Smooth muscle cell (in vitro differentiated cells): ENCODE results near the gene TACR1. TPM values are rescaled to one million over a fixed set of nuclear protein-coding genes. Genes with fewer than 3 reads are reported as not detected.

Source experiments
- DNase-seq: peaks from one replicate; lab custom pipeline; 2025; ENCODE audit not compliant: unreplicated experiment; lab: John Stamatoyannopoulos, UW
- H2AFZ ChIP-seq: fragments of 200-600 bp; sonication (generic); 2 replicates; pipeline ENCODE4 v1.6.0; 2016; ENCODE audit warnings: antibody characterized with exemption, low read depth, mild to moderate bottlenecking
- H3F3A ChIP-seq: fragments of 200-600 bp; sonication (generic); 2 replicates; pipeline ENCODE4 v1.6.0; 2017; ENCODE audit warnings: antibody characterized with exemption, low read depth
- H3K27ac ChIP-seq: fragments of 200-600 bp; sonication (generic); 2 replicates; pipeline ENCODE4 v1.5.1; 2016; ENCODE audit warnings: low read depth, mild to moderate bottlenecking
- H3K27me3 ChIP-seq: fragments of 200-600 bp; sonication (generic); 2 replicates; pipeline ENCODE4 v1.6.1; 2016; ENCODE audit warnings: low read depth, mild to moderate bottlenecking
- H3K36me3 ChIP-seq: fragments of 200-600 bp; sonication (generic); 2 replicates; pipeline ENCODE4 v1.5.1; 2016; ENCODE audit warnings: low read depth
- H3K4me1 ChIP-seq: fragments of 200-600 bp; sonication (generic); 2 replicates; pipeline ENCODE4 v1.5.1; 2016; ENCODE audit warnings: low read depth
- H3K4me2 ChIP-seq: fragments of 200-600 bp; sonication (generic); 2 replicates; pipeline ENCODE4 v1.6.0; 2016; ENCODE audit warnings: mild to moderate bottlenecking
- H3K4me3 ChIP-seq: fragments of 200-600 bp; sonication (generic); 2 replicates; pipeline ENCODE4 v1.5.1; 2016; ENCODE audit warnings: mild to moderate bottlenecking
- H3K79me2 ChIP-seq: fragments of 200-600 bp; sonication (generic); 2 replicates; pipeline ENCODE4 v1.6.0; 2016; ENCODE audit warnings: low read depth, mild to moderate bottlenecking
- H3K9ac ChIP-seq: fragments of 200-600 bp; sonication (generic); 2 replicates; pipeline ENCODE4 v1.6.0; 2016; ENCODE audit warnings: low read depth
- H3K9me3 ChIP-seq: fragments of 200-600 bp; sonication (generic); replicated peaks from 2 replicates; pipeline ENCODE4 v1.5.1; 2016; ENCODE audit warnings: low read depth
- H4K20me1 ChIP-seq: fragments of 200-600 bp; sonication (generic); 2 replicates; pipeline ENCODE4 v1.6.0; 2016; ENCODE audit warnings: low read depth
- CTCF ChIP-seq: fragments of 200-600 bp; sonication (generic); IDR thresholded peaks from 2 replicates; pipeline ENCODE4 v1.5.1; 2017; ENCODE audit warnings: borderline replicate concordance, mild to moderate bottlenecking, antibody characterized with exemption; ENCODE audit not compliant: insufficient read depth, poor library complexity, severe bottlenecking
- WGBS: methylation state at CpG from one replicate; pipeline ENCODE4 v1.1.7; 2016; ENCODE audit warnings: low lambda C conversion rate; 5-methylcytosine and 5-hydroxymethylcytosine counted together
- polyA plus RNA-seq: library from polyadenylated mRNA; unstranded; fragments of >200 nt; fragmentation: Nextera tagmentation; extraction: Ambion mirVana; gene quantifications from 2 replicates; pipeline ENCODE4 v1.2.1, GENCODE V29; 2016
- total RNA-seq: library from RNA; depleted of rRNA; stranded (reverse); fragments of >200 nt; gene quantifications from 2 replicates; pipeline ENCODE4 v1.2.3, GENCODE V29; 2014

TACR1 gene
- total and polyA plus RNA-seq, 2 experiments from 2014 or later = 0.93 to 4.5 TPM

- H3K4me1 ChIP-seq = peaks cover 3% of the 10 kb centered on the region
- H3K9me3 ChIP-seq = no peaks in the 10 kb centered on the region
- H3K36me3 ChIP-seq = no peaks in the 10 kb centered on the region
- H3K4me3 ChIP-seq = no peak overlapping the region
- no peak overlapping the region for H3K9ac ChIP-seq
- no peaks in the 10 kb centered on the region for H4K20me1 ChIP-seq
- 74% methylated on average over 1 of the region's 1 CpG for WGBS
- no peak overlapping the region for H3K27ac ChIP-seq
- H3K79me2 ChIP-seq = no peaks in the 10 kb centered on the region
- no peak for DNase-seq
- H3K4me2 ChIP-seq = no peak overlapping the region
- TF ChIP-seq CTCF = no peak
- H2AFZ ChIP-seq = no peak overlapping the region
- H3K27me3 ChIP-seq = no peaks in the 10 kb centered on the region
- H3F3A ChIP-seq = peaks cover 12% of the 10 kb centered on the region
These were observed 101.5 kb downstream of the TACR1 start for GRCh38 chr2:75097831-75098230.

- Histone ChIP-seq H3K79me2 (no peaks in the 10 kb centered on the region), H2AFZ (no peak overlapping the region), H3K4me2 (no peak overlapping the region), H3K27ac (no peak overlapping the region), H3K27me3 (no peaks in the 10 kb centered on the region), H3K9ac (no peak overlapping the region), H3K4me3 (no peak overlapping the region), H3K9me3 (no peaks in the 10 kb centered on the region), H3K4me1 (no peaks in the 10 kb centered on the region), H3F3A (peaks cover 6% of the 10 kb centered on the region), H3K36me3 (no peaks in the 10 kb centered on the region), H4K20me1 (no peaks in the 10 kb centered on the region)
- no peak for DNase-seq
- no peak for TF ChIP-seq CTCF
- WGBS = 91% methylated on average over 1 of the region's 1 CpG
These were observed 104.9 kb downstream of the TACR1 start for GRCh38 chr2:75094405-75094804.

GRCh38 chr2:75090770-75091515, 108.4 kb downstream of the TACR1 start:
- no peak overlapping the region for H3K4me2 ChIP-seq
- H3K27ac ChIP-seq = no peak overlapping the region
- H3K9ac ChIP-seq = no peak overlapping the region
- no peaks in the 10 kb centered on the region for H3F3A ChIP-seq
- H3K27me3 ChIP-seq = no peaks in the 10 kb centered on the region
- H3K79me2 ChIP-seq = no peaks in the 10 kb centered on the region
- no peaks in the 10 kb centered on the region for H3K4me1 ChIP-seq
- 86% methylated on average over 5 of the region's 5 CpGs for WGBS
- H3K36me3 ChIP-seq = no peaks in the 10 kb centered on the region
- no peak for DNase-seq
- H3K9me3 ChIP-seq = no peaks in the 10 kb centered on the region
- H2AFZ ChIP-seq = no peak overlapping the region
- no peaks in the 10 kb centered on the region for H4K20me1 ChIP-seq
- H3K4me3 ChIP-seq = no peak overlapping the region
- no peak for TF ChIP-seq CTCF

GRCh38 chr2:75089471-75089870, 109.8 kb downstream of the TACR1 start:
- no peak for DNase-seq
- no peak overlapping the region for H3K4me3 ChIP-seq
- H3K79me2 ChIP-seq = no peaks in the 10 kb centered on the region
- H3K4me2 ChIP-seq = no peak overlapping the region
- no peaks in the 10 kb centered on the region for H3K27me3 ChIP-seq
- H3F3A ChIP-seq = no peaks in the 10 kb centered on the region
- no peak overlapping the region for H2AFZ ChIP-seq
- no peaks in the 10 kb centered on the region for H3K4me1 ChIP-seq
- no peak for TF ChIP-seq CTCF
- H3K9ac ChIP-seq = no peak overlapping the region
- WGBS = 97% methylated on average over 3 of the region's 3 CpGs
- no peak overlapping the region for H3K27ac ChIP-seq
- no peaks in the 10 kb centered on the region for H3K9me3 ChIP-seq
- no peaks in the 10 kb centered on the region for H3K36me3 ChIP-seq
- H4K20me1 ChIP-seq = no peaks in the 10 kb centered on the region
